Activated CD4-positive, alpha-beta T cell treated with anti-CD3 and anti-CD28 coated beads, Interleukin-2, amount 10 ng/mL, durations not matched to agents 7 days and 5 days (primary cell): ENCODE measurements around the gene CRHR1. TPM values are rescaled to one million over a fixed set of nuclear protein-coding genes. Genes with fewer than 3 reads are reported as not detected.

Source experiments
- CTCF ChIA-PET: fragments of 350-600 bp; sonication (Branson Sonifier 250); formaldehyde crosslinking; loops from one replicate; lab custom pipeline; 2021; ENCODE audit warnings: antibody characterized with exemption; lab: Charles Lee
- POLR2A ChIA-PET: fragments of 350-600 bp; sonication (Branson Sonifier 250); formaldehyde crosslinking; loops from one replicate; lab custom pipeline; 2021; ENCODE audit warnings: antibody characterized with exemption; lab: Charles Lee
- DNase-seq: peaks from one replicate; pipeline ENCODE4 v3.0.0-alpha.2; 2020
- H3K27ac Mint-ChIP-seq: one replicate; pipeline ENCODE4 v1.8.0; 2021; ENCODE audit warnings: mild to moderate bottlenecking, moderate library complexity, mixed read lengths
- H3K27me3 Mint-ChIP-seq: one replicate; pipeline ENCODE4 v1.8.0; 2021; ENCODE audit warnings: mixed read lengths
- H3K36me3 Mint-ChIP-seq: one replicate; pipeline ENCODE4 v1.8.0; 2021; ENCODE audit warnings: low read depth, mixed read lengths
- H3K4me1 Mint-ChIP-seq: one replicate; pipeline ENCODE4 v1.8.0; 2021; ENCODE audit warnings: mixed read lengths
- H3K4me3 Mint-ChIP-seq: one replicate; pipeline ENCODE4 v1.8.0; 2021; ENCODE audit warnings: mild to moderate bottlenecking, moderate library complexity, mixed read lengths
- H3K9me3 Mint-ChIP-seq: one replicate; pipeline ENCODE4 v1.8.0; 2021; ENCODE audit warnings: mixed read lengths
- total RNA-seq, 2 experiments: library from RNA; stranded (reverse); gene quantifications; one replicate each; pipeline ENCODE4 v1.2.3, GENCODE V29; 2021

The CRHR1 gene
- total RNA-seq, 2 experiments from 2014 or later, result not detected

DNA sequence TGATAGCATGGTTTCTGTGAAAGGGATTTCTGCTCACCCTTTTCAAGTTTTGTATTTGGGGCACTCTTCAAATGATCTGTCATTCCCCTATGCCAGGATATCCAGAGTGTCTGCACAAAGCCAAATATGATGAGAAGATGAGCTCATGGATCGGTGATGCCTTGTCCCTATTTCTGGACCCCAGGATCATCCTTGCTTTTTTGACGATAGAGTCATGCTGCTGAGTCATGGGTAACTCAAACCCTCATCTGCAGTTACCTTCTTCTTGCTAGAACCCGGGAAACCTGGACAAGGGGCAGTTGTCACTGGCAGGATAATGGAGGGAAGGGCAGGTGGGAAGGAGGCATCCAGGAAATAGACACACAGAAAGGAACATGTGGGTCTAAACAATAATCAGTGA is 92.4 kb downstream of the CRHR1 start:
- H3K27me3 Mint-ChIP-seq, result peaks cover 8% of the 10 kb centered on the region
- H3K9me3 Mint-ChIP-seq, result no peaks in the 10 kb centered on the region
- no peaks in the 10 kb centered on the region for H3K36me3 Mint-ChIP-seq
- peaks cover 7% of the 10 kb centered on the region for H3K4me1 Mint-ChIP-seq
- DNase-seq, result no peak
- no peak overlapping the region for H3K4me3 Mint-ChIP-seq
- POLR2A ChIA-PET, result no interaction called here
- CTCF ChIA-PET, result no interaction called here
- no peak overlapping the region for H3K27ac Mint-ChIP-seq

GRCh38 chr17:45877467-45877866 is 93.3 kb downstream of the CRHR1 start:
- Mint-ChIP-seq H3K9me3 (no peaks in the 10 kb centered on the region), H3K36me3 (no peaks in the 10 kb centered on the region), H3K4me1 (peaks cover 8% of the 10 kb centered on the region), H3K27me3 (peaks cover 8% of the 10 kb centered on the region), H3K4me3 (no peak overlapping the region), H3K27ac (no peak overlapping the region)
- DNase-seq, result no peak
- POLR2A ChIA-PET, result no interaction called here
- CTCF ChIA-PET, result no interaction called here

- Mint-ChIP-seq H3K36me3 (no peaks in the 10 kb centered on the region), H3K9me3 (no peaks in the 10 kb centered on the region), H3K4me3 (no peak overlapping the region), H3K27me3 (no peaks in the 10 kb centered on the region), H3K4me1 (peaks cover 3% of the 10 kb centered on the region), H3K27ac (no peak overlapping the region)
- DNase-seq, result no peak
- CTCF ChIA-PET, result no interaction called here
- POLR2A ChIA-PET, result no interaction called here
Measured at GRCh38 chr17:45883063-45883462, 98.9 kb downstream of the CRHR1 start.

Other genes with a start within 250 kb of the CRHR1 start
- not detected for gene SPPL2C, start 60.6 kb downstream of the CRHR1 start, total RNA-seq
- under 1 TPM; 0.12 to 0.46 TPM for gene MAPT, start 110.2 kb downstream of the CRHR1 start, total RNA-seq
- not detected for gene STH, start 214.9 kb downstream of the CRHR1 start, total RNA-seq